Memory B cell (primary cell): ENCODE results near the gene OSGIN1.

Experiments
- ATAC-seq: fragments of 150-1000 bp; cut with Tn5 transposase; 2 replicates; pipeline ENCODE4 v1.10.0; 2021; ENCODE audit warnings: low read depth, mild to moderate bottlenecking, moderate library complexity
- DNase-seq, 2 donors: peaks; one replicate each; pipeline ENCODE4 v3.0.0; 2022; ENCODE audit warnings: low spot score in 2 of 2
- H3K27ac Mint-ChIP-seq: one replicate; pipeline ENCODE4 v1.8.0; 2022; ENCODE audit warnings: mild to moderate bottlenecking, moderate library complexity, mixed read lengths
- H3K27me3 Mint-ChIP-seq: one replicate; pipeline ENCODE4 v1.8.0; 2022; ENCODE audit warnings: mixed read lengths
- H3K36me3 Mint-ChIP-seq: one replicate; pipeline ENCODE4 v1.8.0; 2022; ENCODE audit warnings: mild to moderate bottlenecking, mixed read lengths
- H3K4me1 Mint-ChIP-seq: one replicate; pipeline ENCODE4 v1.8.0; 2022; ENCODE audit warnings: mixed read lengths
- H3K4me3 Mint-ChIP-seq: one replicate; pipeline ENCODE4 v1.8.0; 2022; ENCODE audit warnings: mild to moderate bottlenecking, moderate library complexity, mixed read lengths
- H3K9me3 Mint-ChIP-seq: one replicate; pipeline ENCODE4 v1.8.0; 2022; ENCODE audit warnings: mixed read lengths

Gene OSGIN1

GRCh38 chr16:83953796-83954576, 946 bp downstream of the OSGIN1 start:
- no peaks in the 10 kb centered on the region for H3K9me3 Mint-ChIP-seq
- H3K36me3 Mint-ChIP-seq, result no peaks in the 10 kb centered on the region
- DNase-seq (no peak), ATAC-seq (peak; percentile 51)
- H3K4me1 Mint-ChIP-seq, result peaks cover 7% of the 10 kb centered on the region
- peak overlapping the region; percentile 51 for H3K4me3 Mint-ChIP-seq
- H3K27me3 Mint-ChIP-seq, result peaks cover 6% of the 10 kb centered on the region
- no peak overlapping the region for H3K27ac Mint-ChIP-seq

- Mint-ChIP-seq H3K9me3 (no peaks in the 10 kb centered on the region), H3K4me1 (peaks cover 7% of the 10 kb centered on the region), H3K4me3 (no peak overlapping the region), H3K27ac (no peak overlapping the region), H3K36me3 (no peaks in the 10 kb centered on the region), H3K27me3 (peaks cover 6% of the 10 kb centered on the region)
- ATAC-seq, result no peak
- no peak for DNase-seq
Observed at GRCh38 chr16:83954577-83955016, 1.6 kb downstream of the OSGIN1 start.

- peaks cover 7% of the 10 kb centered on the region for H3K4me1 Mint-ChIP-seq
- no peak overlapping the region for H3K27ac Mint-ChIP-seq
- H3K36me3 Mint-ChIP-seq, result no peaks in the 10 kb centered on the region
- no peak overlapping the region for H3K4me3 Mint-ChIP-seq
- no peak for DNase-seq
- no peak for ATAC-seq
- peaks cover 6% of the 10 kb centered on the region for H3K27me3 Mint-ChIP-seq
- no peaks in the 10 kb centered on the region for H3K9me3 Mint-ChIP-seq
Observed at GRCh38 chr16:83955218-83956130, 2.4 kb downstream of the OSGIN1 start.

- DNase-seq (peak; percentile 69 to 75), ATAC-seq (peak; percentile 72)
- Mint-ChIP-seq H3K27ac (no peak overlapping the region), H3K36me3 (peaks cover 2% of the 10 kb centered on the region), H3K27me3 (peaks cover 6% of the 10 kb centered on the region), H3K4me1 (peaks cover 7% of the 10 kb centered on the region), H3K4me3 (no peak overlapping the region), H3K9me3 (no peaks in the 10 kb centered on the region)
Observed at GRCh38 chr16:83956336-83957289, 3.6 kb downstream of the OSGIN1 start.

GRCh38 chr16:83957296-83957855, 4.3 kb downstream of the OSGIN1 start:
- DNase-seq (no peak), ATAC-seq (no peak)
- no peaks in the 10 kb centered on the region for H3K9me3 Mint-ChIP-seq
- peaks cover 6% of the 10 kb centered on the region for H3K27me3 Mint-ChIP-seq
- no peak overlapping the region for H3K27ac Mint-ChIP-seq
- peaks cover 2% of the 10 kb centered on the region for H3K36me3 Mint-ChIP-seq
- no peak overlapping the region for H3K4me3 Mint-ChIP-seq
- H3K4me1 Mint-ChIP-seq, result peaks cover 7% of the 10 kb centered on the region

GRCh38 chr16:83958137-83958845, 5.3 kb downstream of the OSGIN1 start:
- H3K4me3 Mint-ChIP-seq, result no peak overlapping the region
- H3K4me1 Mint-ChIP-seq, result peaks cover 5% of the 10 kb centered on the region
- no peak overlapping the region for H3K27ac Mint-ChIP-seq
- H3K36me3 Mint-ChIP-seq, result peaks cover 2% of the 10 kb centered on the region
- DNase-seq, result no peak
- H3K9me3 Mint-ChIP-seq, result no peaks in the 10 kb centered on the region
- H3K27me3 Mint-ChIP-seq, result peaks cover 4% of the 10 kb centered on the region
- ATAC-seq, result no peak

GRCh38 chr16:83958846-83959565, 6.0 kb downstream of the OSGIN1 start:
- H3K4me3 Mint-ChIP-seq, result no peak overlapping the region
- no peaks in the 10 kb centered on the region for H3K9me3 Mint-ChIP-seq
- no peak for ATAC-seq
- peaks cover 4% of the 10 kb centered on the region for H3K27me3 Mint-ChIP-seq
- H3K36me3 Mint-ChIP-seq, result peaks cover 2% of the 10 kb centered on the region
- H3K27ac Mint-ChIP-seq, result no peak overlapping the region
- DNase-seq, result no peak
- H3K4me1 Mint-ChIP-seq, result peaks cover 5% of the 10 kb centered on the region

GRCh38 chr16:83959656-83960434, 6.8 kb downstream of the OSGIN1 start:
- ATAC-seq (no peak), DNase-seq (no peak)
- Mint-ChIP-seq H3K36me3 (peaks cover 2% of the 10 kb centered on the region), H3K4me1 (peaks cover 5% of the 10 kb centered on the region), H3K27ac (no peak overlapping the region), H3K4me3 (no peak overlapping the region), H3K27me3 (peaks cover 2% of the 10 kb centered on the region), H3K9me3 (no peaks in the 10 kb centered on the region)

- Mint-ChIP-seq H3K27ac (no peak overlapping the region), H3K27me3 (no peaks in the 10 kb centered on the region), H3K4me1 (peaks cover 5% of the 10 kb centered on the region), H3K4me3 (no peak overlapping the region), H3K9me3 (no peaks in the 10 kb centered on the region), H3K36me3 (peaks cover 3% of the 10 kb centered on the region)
- ATAC-seq, result no peak
- no peak for DNase-seq
Observed at GRCh38 chr16:83960521-83961249, 7.6 kb downstream of the OSGIN1 start.

GRCh38 chr16:83961591-83961990, 8.6 kb downstream of the OSGIN1 start:
- H3K4me1 Mint-ChIP-seq, result peaks cover 4% of the 10 kb centered on the region
- no peak overlapping the region for H3K4me3 Mint-ChIP-seq
- H3K27me3 Mint-ChIP-seq, result no peaks in the 10 kb centered on the region
- DNase-seq (no peak), ATAC-seq (no peak)
- H3K9me3 Mint-ChIP-seq, result no peaks in the 10 kb centered on the region
- peaks cover 4% of the 10 kb centered on the region for H3K36me3 Mint-ChIP-seq
- H3K27ac Mint-ChIP-seq, result no peak overlapping the region

- H3K4me1 Mint-ChIP-seq, result peaks cover 4% of the 10 kb centered on the region
- ATAC-seq (no peak), DNase-seq (no peak)
- no peak overlapping the region for H3K27ac Mint-ChIP-seq
- peaks cover 3% of the 10 kb centered on the region for H3K27me3 Mint-ChIP-seq
- no peaks in the 10 kb centered on the region for H3K9me3 Mint-ChIP-seq
- no peak overlapping the region for H3K4me3 Mint-ChIP-seq
- H3K36me3 Mint-ChIP-seq, result peaks cover 7% of the 10 kb centered on the region
Observed at GRCh38 chr16:83963277-83964119, 10.5 kb downstream of the OSGIN1 start.
